ENCODE results near the gene KLK12. TPM values are rescaled to one million over a fixed set of nuclear protein-coding genes. Genes with fewer than 3 reads are reported as not detected.

The KLK12 gene
- total and polyA plus RNA-seq, 9 of the 15 experiments (the other 6 are each of a cell fraction or from before 2014, with no cell fraction given) = not detected

- Histone ChIP-seq H3K36me3 (ENCODE audit: control insufficient read depth, insufficient read depth, low read length) (no peaks in the 10 kb centered on the region), H3K4me3 (no peak overlapping the region), H3K4me1 (replicated peaks in 1 of 2; ENCODE audit: control insufficient read depth in 2 of 2, insufficient read depth in 2 of 2, low read length in 2 of 2) (peaks cover 3 to 8% of the 10 kb centered on the region in 2 experiments; a peak in 3 of 5 replicates), H3K9me1 (ENCODE audit: control insufficient read depth, insufficient read depth, low read length) (no peaks in the 10 kb centered on the region), H3K27me3 (ENCODE audit: control insufficient read depth in 2 of 2, insufficient read depth in 2 of 2, low read length in 2 of 2) (peaks cover 3 to 9% of the 10 kb centered on the region in 2 experiments; a peak in 2 of 5 replicates), H3K9me3 (replicated peaks; ENCODE audit: control insufficient read depth, insufficient read depth, low read depth, low read length) (no peaks in the 10 kb centered on the region; the same call in 1 of the 2 replicates), H3K27ac (ENCODE audit: extremely low read depth, low read depth, low read length) (no peak overlapping the region), H3K4me2 (ENCODE audit: insufficient read depth, low read length) (no peak overlapping the region), H3K79me2 (ENCODE audit: control insufficient read depth, insufficient read depth, low read length) (no peaks in the 10 kb centered on the region), H2AFZ (ENCODE audit: low read depth, low read length) (no peak overlapping the region), H4K20me1 (replicated peaks; ENCODE audit: control insufficient read depth, insufficient read depth, low read length) (no peaks in the 10 kb centered on the region), H3K9ac (ENCODE audit: insufficient read depth in 1 of 2, low read depth in 2 of 2, low read length in 2 of 2) (no peak overlapping the region)
- in situ Hi-C loops (cut with MboI) = no loop called here
- no TSS peak for BruUV-seq (replicated peaks)
- no peak for TF ChIP-seq KLF6 (CRISPR knock-in tag; IDR thresholded peaks at IDR 0.05; ENCODE audit: borderline replicate concordance)
- TF ChIP-seq, protein P1, sequence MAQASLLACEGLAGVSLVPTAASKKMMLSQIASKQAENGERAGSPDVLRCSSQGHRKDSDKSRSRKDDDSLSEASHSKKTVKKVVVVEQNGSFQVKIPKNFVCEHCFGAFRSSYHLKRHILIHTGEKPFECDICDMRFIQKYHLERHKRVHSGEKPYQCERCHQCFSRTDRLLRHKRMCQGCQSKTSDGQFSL (CRISPR knock-in tag; IDR thresholded peaks at IDR 0.05) = no peak
- TF ChIP-seq, protein P1 (tag; IDR thresholded peaks at IDR 0.05) = no peak
- TF ChIP-seq ZNF655 (CRISPR knock-in tag; IDR thresholded peaks at IDR 0.05) = no peak
- TF ChIP-seq ZSCAN29 (IDR thresholded peaks at IDR 0.05) = no peak
- TF ChIP-seq ESRRB (CRISPR knock-in tag; IDR thresholded peaks at IDR 0.05; ENCODE audit: borderline replicate concordance) = no peak
- no peak for TF ChIP-seq ZKSCAN1 (IDR thresholded peaks at IDR 0.05; ENCODE audit: low read depth, low read length)
- TF ChIP-seq ZSCAN32 (CRISPR knock-in tag; IDR thresholded peaks at IDR 0.05) = no peak
- TF ChIP-seq CHAMP1 (IDR thresholded peaks at IDR 0.05) = no peak
- TF ChIP-seq POLR2AphosphoS2 (IDR thresholded peaks at IDR 0.05; ENCODE audit: low read length) = no peak
- no peak for TF ChIP-seq E2F8 (IDR thresholded peaks at IDR 0.05; ENCODE audit: low read depth, partially characterized antibody)
- TF ChIP-seq PTBP1 (IDR thresholded peaks at IDR 0.05; ENCODE audit: low read depth, low read length) = no peak
- 0% methylated on average over 4 of the region's 4 CpGs for WGBS (ENCODE audit: insufficient coverage, low coverage, missing lambda C conversion rate)
- no peak for DNase-seq (ENCODE audit: extremely low read depth in 1 of 4, low spot score in 3 of 4)
- ChIA-PET CTCF (ENCODE audit: low intra/inter-chr PET ratio) (no interaction called here), POLR2A (interaction anchor here (0.5 to 0.8 kb wide), 2 partner anchors 70 to 273 kb away, joined by 3 to 4 read pairs; partner anchors contain the start of gene KLK8)
- no peak for ATAC-seq
- FAIRE-seq = no peak
- intact Hi-C loops (cut with micrococcal nuclease) = no loop called here
These were observed 36.2 kb upstream of the KLK12 start for GRCh38 chr19:51071095-51071405.

All from K562 (cell line).